ENCODE results near the gene HLA-DRB1.
"Not testable (repeated sequence)": the region's sequence is repeated elsewhere in the genome, so short reads cannot be mapped to it uniquely, and the experiment has no call there.

HLA-DRB1 gene

DNA sequence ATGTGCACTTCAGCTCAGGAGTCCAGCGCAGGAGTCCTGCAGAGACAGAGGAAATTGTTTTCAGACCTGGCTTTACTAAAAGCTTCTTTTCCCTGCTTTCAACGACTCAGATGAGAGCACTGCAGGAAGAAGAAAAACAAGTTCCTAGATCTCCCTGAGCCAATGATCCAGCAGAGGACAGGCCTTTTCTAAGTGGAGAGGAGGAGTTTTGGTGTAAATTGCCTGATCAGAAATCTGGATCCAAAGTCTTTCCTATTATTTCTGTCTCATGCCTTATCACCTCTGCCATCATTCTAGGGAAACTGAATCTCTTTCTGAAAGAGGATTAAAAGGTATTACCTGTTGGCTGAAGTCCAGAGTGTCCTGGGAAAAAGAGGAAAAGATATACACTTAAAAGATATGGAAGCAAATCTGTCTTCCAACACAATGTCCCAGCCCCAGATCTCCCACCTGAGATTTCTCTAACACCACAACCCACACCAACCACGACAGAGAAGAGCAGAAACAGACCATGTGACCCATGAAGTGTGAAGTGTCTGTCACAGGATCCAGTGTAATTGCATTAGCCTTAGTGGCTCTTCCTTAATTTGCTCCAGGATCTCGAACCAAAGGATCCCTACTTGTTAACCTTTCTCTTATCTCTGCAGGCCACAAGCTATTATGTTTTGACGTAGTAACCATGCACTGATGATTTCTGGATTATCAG, 36.5 kb downstream of the HLA-DRB1 start:
- Histone ChIP-seq H3K36me3 (ENCODE audit: low read depth) (no peaks in the 10 kb centered on the region), H3K4me3 (ENCODE audit: severe bottlenecking) (no peak overlapping the region), H3K4me1 (ENCODE audit: insufficient read depth, poor library complexity, severe bottlenecking) (no peaks in the 10 kb centered on the region), H3K27me3 (ENCODE audit: insufficient read depth, poor library complexity, severe bottlenecking) (no peaks in the 10 kb centered on the region), H3K9me3 (ENCODE audit: severe bottlenecking) (no peaks in the 10 kb centered on the region), H3K27ac (ENCODE audit: poor library complexity, severe bottlenecking) (no peak overlapping the region)
- TF ChIP-seq, protein P1, sequence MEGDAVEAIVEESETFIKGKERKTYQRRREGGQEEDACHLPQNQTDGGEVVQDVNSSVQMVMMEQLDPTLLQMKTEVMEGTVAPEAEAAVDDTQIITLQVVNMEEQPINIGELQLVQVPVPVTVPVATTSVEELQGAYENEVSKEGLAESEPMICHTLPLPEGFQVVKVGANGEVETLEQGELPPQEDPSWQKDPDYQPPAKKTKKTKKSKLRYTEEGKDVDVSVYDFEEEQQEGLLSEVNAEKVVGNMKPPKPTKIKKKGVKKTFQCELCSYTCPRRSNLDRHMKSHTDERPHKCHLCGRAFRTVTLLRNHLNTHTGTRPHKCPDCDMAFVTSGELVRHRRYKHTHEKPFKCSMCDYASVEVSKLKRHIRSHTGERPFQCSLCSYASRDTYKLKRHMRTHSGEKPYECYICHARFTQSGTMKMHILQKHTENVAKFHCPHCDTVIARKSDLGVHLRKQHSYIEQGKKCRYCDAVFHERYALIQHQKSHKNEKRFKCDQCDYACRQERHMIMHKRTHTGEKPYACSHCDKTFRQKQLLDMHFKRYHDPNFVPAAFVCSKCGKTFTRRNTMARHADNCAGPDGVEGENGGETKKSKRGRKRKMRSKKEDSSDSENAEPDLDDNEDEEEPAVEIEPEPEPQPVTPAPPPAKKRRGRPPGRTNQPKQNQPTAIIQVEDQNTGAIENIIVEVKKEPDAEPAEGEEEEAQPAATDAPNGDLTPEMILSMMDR (IDR thresholded peaks at IDR 0.05; ENCODE audit: poor library complexity, severe bottlenecking), result no peak
- DNase-seq (ENCODE audit: low spot score) (no peak), ATAC-seq (ENCODE audit: low read depth) (no peak)

GRCh38 chr6:32551410-32551809, 38.2 kb downstream of the HLA-DRB1 start:
- no peaks in the 10 kb centered on the region for H3K9me3 ChIP-seq (ENCODE audit: severe bottlenecking)
- no peak overlapping the region for H3K4me3 ChIP-seq (ENCODE audit: severe bottlenecking)
- no peak for DNase-seq (ENCODE audit: low spot score)
- TF ChIP-seq, protein P1 (IDR thresholded peaks at IDR 0.05; ENCODE audit: poor library complexity, severe bottlenecking), result no peak
- H3K36me3 ChIP-seq (ENCODE audit: low read depth), result no peaks in the 10 kb centered on the region
- no peak overlapping the region for H3K27ac ChIP-seq (ENCODE audit: poor library complexity, severe bottlenecking)
- H3K27me3 ChIP-seq (ENCODE audit: insufficient read depth, poor library complexity, severe bottlenecking), result no peaks in the 10 kb centered on the region
- ATAC-seq (ENCODE audit: low read depth), result no peak
- H3K4me1 ChIP-seq (ENCODE audit: insufficient read depth, poor library complexity, severe bottlenecking), result no peaks in the 10 kb centered on the region

DNA sequence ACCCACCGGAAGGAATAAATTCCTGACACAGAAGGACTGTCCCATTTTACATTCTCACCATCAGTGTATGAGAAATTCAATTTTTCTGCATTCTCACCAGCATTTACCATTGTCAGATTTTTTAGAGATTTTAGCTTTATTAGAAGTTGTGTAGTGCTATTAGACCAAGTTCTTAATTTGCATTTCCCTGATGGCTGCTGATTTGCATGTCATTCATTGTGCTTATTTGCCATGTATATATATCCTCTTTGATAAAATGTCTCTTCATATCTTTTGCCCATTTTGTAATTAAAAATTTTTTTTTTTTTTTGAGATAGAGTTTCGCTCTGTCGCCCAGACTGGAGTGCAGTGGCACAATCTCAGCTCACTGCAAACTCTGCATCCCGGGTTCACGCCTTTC, 49.8 kb downstream of the HLA-DRB1 start:
- H3K9me3 ChIP-seq (ENCODE audit: severe bottlenecking), result no peaks in the 10 kb centered on the region
- ATAC-seq (ENCODE audit: low read depth) (no peak), DNase-seq (ENCODE audit: low spot score) (no peak)
- no peaks in the 10 kb centered on the region for H3K4me1 ChIP-seq (ENCODE audit: insufficient read depth, poor library complexity, severe bottlenecking)
- H3K4me3 ChIP-seq (ENCODE audit: severe bottlenecking), result no peak overlapping the region
- H3K36me3 ChIP-seq (ENCODE audit: low read depth), result no peaks in the 10 kb centered on the region
- no peaks in the 10 kb centered on the region for H3K27me3 ChIP-seq (ENCODE audit: insufficient read depth, poor library complexity, severe bottlenecking)
- TF ChIP-seq, protein P1 (IDR thresholded peaks at IDR 0.05; ENCODE audit: poor library complexity, severe bottlenecking), result no peak
- H3K27ac ChIP-seq (ENCODE audit: poor library complexity, severe bottlenecking), result no peak overlapping the region

DNA sequence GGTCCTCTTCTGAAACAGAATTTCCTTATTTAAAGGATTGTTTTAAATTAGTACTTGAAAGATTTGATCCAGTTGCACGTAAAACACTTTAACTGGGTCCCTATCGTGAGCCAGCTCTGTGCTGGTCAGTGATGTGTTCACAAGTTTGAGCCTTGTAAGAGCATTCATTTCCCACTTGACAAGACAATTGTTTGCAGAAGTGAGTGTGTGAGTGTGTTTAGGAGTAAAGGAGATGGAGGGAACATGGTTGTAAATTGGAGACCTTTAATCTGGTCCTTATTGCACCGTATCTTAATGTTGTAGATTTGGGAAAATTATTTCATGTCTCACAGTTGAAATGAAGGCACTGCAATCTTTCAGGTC, 59.2 kb downstream of the HLA-DRB1 start:
- H3K4me1 ChIP-seq (ENCODE audit: insufficient read depth, poor library complexity, severe bottlenecking); H3K9me3 ChIP-seq (ENCODE audit: severe bottlenecking); DNase-seq (ENCODE audit: low spot score); H3K4me3 ChIP-seq (ENCODE audit: severe bottlenecking); H3K27ac ChIP-seq (ENCODE audit: poor library complexity, severe bottlenecking); H3K27me3 ChIP-seq (ENCODE audit: insufficient read depth, poor library complexity, severe bottlenecking); H3K36me3 ChIP-seq (ENCODE audit: low read depth); ATAC-seq (ENCODE audit: low read depth): not testable (repeated sequence)

DNA sequence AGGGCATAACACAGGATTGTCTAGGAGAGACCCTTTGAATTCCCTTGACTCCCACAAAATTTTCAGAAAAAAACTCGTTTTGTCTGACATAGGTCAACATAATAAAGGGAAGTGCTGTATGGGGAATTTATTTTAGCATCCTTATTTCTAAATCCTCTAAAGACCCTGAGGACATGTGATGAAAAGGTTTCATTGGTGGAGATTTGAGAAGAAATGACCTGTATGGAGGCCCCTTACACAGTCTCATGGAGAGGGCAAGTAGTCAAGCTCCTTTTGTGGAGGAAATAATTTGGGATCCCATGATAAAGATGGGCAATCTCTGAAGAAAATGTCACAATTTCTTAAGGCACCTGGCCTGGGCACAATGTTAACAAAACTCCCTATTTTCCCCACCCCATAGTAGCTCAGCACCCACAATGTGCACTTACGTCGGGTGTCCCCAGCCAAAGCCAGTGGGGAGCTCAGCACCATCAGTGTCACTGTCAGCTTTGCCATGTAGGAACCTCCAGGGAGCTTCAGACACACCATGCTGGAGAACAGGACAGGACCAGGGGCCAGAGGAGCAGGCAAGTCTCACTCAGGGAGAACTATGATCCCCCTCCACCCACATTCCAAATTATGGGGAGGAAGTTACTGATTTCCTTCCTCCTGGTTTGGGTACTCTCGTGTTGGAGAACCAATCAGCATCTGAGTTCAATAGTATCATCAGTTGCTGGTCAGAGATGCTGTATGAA, 59.8 kb downstream of the HLA-DRB1 start, which contains the start of gene HLA-DRB5:
Gene HLA-DRB5, minus strand, starts transcription at position 591 of the 734 bp plus-strand sequence. Its CDS starts 63 bp downstream, at position 528.
- Histone ChIP-seq H3K4me1 (ENCODE audit: insufficient read depth, poor library complexity, severe bottlenecking) (no peaks in the 10 kb centered on the region), H3K4me3 (ENCODE audit: severe bottlenecking) (no peak within 1 kb of the TSS), H3K27me3 (ENCODE audit: insufficient read depth, poor library complexity, severe bottlenecking) (no peaks in the 10 kb centered on the region), H3K27ac (ENCODE audit: poor library complexity, severe bottlenecking) (no peak within 1 kb of the TSS), H3K9me3 (ENCODE audit: severe bottlenecking) (no peaks in the 10 kb centered on the region), H3K36me3 (ENCODE audit: low read depth) (no peaks in the 10 kb centered on the region)
- TF ChIP-seq, protein P1 (IDR thresholded peaks at IDR 0.05; ENCODE audit: poor library complexity, severe bottlenecking), result no peak
- ATAC-seq (ENCODE audit: low read depth) (no peak), DNase-seq (ENCODE audit: low spot score) (no peak)
